HG02798 (cell line): ENCODE measurements around the gene C6orf141.

Source experiments
- ATAC-seq: cut with Tn5 transposase; IDR thresholded peaks from one replicate; pipeline ENCODE4 v1.9.1; 2021; ENCODE audit warnings: mild to moderate bottlenecking; ENCODE audit not compliant: unreplicated experiment, poor library complexity

C6orf141 gene

DNA sequence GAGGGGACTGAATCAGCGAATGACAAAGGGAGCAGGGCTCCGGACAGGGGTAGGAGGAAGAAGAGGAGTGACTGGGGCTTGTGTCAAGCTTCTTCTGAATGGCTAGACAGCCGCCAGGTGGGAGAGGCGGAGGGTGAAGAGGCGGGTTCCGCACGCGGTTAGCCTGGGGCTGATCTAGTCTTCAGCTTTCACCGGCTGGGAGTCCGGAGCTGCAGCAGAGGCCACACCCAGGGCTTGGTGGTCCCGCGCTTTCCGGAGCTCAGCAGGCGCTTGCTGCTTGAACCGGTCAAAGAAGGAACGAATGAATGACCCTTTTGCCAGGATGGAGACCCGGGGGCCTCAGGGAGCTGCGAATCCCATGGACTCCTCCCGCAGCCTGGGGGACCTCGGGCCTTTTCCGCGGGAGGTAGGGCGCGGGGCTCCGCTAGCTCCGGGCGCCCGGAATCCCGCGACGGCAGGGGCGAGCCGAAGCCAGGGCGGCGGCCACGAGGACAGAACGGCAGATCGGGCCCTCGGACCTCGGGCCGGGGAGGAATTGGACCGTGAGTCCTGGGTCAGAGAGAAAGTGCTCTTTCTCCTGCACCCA lies at the start of gene C6orf141:
Gene C6orf141, plus strand, starts transcription at position 177 of the 586 bp plus-strand sequence. Its CDS starts 125 bp downstream, at position 302.
- ATAC-seq: peak; percentile 75

DNA sequence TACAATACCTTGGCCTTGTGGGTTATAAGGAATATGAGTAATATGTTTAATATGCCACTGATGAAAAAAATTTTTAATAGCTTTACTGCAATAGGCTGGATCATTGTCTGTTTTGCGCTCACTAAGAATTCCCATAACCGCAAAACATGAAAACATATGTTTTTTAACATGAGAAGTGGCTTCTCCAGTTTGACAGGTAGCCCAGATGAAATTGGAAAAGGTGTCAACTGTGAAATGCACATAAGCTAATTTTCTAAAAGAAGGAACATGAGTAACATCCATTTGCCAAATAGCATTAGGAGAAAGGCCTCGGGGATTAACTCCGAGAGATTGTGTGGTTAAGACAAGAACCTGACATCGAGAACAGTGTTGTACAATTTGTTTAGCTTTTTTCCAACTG lies 45.8 kb upstream of the C6orf141 start:
- ATAC-seq: no peak

- ATAC-seq: no peak
These were observed 43.8 kb upstream of the C6orf141 start for GRCh38 chr6:49506569-49507111.

DNA sequence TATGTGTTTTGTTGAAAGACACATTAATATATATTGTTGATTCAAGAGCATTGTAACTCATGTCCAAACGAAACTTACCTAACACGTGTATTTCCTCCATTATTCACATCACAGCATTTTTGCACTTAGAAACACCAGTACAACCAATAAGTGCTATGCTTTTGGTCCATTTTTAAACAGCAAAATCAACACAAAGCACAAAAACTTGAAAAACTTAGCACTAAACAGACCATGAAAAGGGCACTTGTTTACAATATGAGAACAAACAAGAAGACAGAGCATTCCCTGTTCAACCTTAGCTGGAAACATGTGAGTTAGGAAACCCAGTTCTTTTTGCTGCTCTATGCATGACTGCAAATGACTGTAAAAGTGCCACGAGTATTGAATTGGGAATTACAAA lies 41.1 kb upstream of the C6orf141 start:
- ATAC-seq: no peak

DNA sequence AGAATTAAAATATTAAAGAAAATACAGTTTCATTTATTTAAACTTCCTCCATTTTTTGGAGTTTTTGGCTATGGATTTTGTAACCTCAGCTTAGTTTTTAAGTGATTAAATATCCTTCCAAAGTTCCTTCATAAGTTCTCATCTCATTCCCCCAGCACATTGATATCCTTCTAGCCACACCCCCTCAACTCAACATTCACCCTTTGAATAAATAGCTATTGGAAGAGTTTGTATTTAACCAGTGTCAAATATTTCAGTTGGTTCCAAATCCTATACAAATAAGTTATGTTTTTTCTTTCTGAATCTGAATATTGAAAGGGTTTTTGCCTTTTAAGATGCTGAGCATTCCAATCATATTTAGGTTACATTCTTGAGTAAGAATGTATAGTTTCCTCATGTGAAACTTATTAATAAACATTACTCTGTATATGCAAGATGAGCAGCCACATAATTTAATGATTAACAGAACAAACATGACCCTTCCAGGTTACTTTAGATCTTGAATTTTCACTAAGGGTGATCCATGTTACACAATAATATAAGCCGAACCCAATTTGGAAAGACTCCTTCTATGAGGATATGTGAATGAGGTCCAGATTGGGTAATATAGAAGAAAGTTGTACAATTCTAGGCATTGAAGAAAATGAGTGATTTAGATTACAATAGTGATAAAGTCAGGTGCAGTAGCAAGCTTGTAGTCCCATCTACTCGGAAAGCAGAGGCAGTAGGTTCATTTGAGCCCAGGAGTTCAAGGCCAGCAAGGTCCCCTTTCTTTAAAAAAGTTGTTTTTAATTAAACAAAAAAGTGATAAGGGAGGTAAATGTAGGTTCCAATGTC lies 37.1 kb upstream of the C6orf141 start:
- no peak for ATAC-seq

GRCh38 chr6:49514571-49515484 lies 35.6 kb upstream of the C6orf141 start:
- ATAC-seq: no peak

DNA sequence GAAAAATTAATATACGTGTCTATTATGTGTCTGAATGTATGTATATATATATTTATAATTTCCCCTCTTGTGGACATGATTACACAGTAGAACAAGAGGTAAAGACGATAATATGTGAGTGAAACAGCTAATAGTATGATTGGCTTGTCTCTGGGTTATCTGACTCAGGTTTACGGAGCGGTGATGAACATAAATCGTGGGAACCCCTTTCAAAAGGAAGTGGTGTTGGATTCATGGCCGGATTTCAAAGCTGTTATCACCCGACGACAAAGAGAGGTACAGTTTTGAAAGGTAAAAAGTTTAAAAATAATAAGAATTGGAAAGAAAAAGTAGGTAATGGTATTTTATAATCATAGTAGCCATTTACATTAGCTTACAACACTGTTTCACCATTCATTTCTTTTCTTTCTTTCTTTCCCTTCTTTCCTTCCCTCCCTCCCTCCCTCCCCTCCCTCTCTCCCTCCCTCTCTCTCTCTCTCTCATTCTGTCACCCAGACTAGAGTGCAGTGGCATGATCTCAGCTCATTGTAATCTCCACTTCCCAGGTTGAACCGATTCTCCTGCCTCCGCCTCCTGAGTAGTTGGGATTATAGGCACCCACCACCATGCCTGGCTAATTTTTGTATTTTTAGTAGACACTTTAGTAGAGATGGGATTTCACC lies 34.9 kb upstream of the C6orf141 start:
- no peak for ATAC-seq

- no peak for ATAC-seq
These were observed 34.3 kb upstream of the C6orf141 start for GRCh38 chr6:49516147-49516505.

DNA sequence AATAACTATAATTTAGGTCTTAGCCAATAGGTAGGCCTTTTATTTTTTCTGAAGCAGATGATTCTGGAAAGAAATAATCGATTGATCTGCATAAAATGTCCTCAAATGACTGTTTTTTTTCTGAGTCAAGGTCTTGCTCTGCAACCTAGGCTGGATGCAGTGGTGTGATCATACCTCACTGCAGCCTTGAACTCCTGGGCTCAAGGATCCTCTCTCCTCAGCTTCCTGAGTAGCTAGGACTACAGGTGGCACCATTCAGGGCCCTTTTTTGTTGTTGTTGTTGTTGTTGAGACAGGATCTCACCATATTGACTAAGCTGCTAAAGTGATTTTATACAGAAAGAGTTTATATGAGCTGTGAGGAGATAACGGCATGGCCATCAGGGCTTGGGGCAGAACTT lies 32.5 kb upstream of the C6orf141 start:
- no peak for ATAC-seq

DNA sequence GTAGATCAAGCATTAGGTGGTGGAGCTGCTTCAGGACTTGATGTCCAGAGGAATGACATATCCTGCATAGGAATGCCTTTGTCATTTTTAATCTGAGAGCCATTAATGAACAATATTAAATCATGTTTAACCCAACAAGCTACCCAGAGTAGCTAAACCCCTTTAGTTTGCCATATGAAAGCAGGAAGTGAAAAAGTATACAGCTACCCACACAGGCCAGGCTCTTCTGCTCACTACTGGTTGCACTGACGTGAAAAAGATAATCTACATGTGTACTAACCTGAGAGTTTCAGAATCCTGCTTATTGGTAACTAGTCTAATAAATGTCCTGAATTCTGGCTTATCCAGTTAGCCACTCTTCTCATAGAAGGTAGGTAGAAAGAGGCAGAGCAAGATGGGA lies 30.8 kb upstream of the C6orf141 start:
- peak; percentile 95 for ATAC-seq

GRCh38 chr6:49522710-49523593 lies 27.5 kb upstream of the C6orf141 start:
- no peak for ATAC-seq

DNA sequence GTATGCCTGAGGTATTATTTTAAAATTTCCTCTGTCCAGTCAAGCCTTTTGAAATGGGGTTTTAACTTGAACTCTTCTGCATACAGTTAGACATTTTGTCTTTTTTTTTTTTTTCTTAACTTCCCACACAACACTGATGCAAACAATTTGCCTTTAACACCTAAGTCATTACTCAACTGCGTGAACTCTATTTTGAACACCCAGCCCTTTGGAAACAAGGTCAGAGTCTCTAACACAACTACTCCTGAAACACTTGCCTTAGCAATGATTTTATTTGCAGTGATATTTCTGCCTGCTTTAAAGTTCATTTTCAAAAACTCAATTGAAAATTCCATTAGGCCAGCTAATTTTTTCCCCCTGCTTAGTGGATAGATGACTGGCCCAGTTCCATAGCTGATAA lies 26.6 kb upstream of the C6orf141 start:
- no peak for ATAC-seq

- ATAC-seq: no peak
These were observed 25.9 kb upstream of the C6orf141 start for GRCh38 chr6:49524541-49524940.

DNA sequence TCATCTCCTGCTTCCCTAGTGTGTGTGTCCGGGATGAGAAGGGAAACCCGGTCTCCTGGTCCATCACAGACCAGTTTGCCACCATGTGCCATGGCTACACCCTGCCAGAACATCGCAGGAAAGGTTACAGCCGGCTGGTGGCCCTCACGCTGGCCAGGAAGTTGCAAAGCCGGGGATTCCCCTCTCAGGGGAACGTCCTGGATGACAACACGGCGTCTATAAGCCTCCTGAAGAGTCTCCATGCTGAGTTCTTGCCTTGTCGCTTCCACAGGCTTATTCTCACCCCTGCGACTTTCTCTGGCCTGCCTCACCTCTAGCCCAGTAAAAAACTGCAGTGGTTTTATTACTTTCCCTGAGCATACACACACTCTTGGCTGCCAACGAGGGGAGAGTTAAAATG lies 23.9 kb upstream of the C6orf141 start:
- ATAC-seq: no peak

DNA sequence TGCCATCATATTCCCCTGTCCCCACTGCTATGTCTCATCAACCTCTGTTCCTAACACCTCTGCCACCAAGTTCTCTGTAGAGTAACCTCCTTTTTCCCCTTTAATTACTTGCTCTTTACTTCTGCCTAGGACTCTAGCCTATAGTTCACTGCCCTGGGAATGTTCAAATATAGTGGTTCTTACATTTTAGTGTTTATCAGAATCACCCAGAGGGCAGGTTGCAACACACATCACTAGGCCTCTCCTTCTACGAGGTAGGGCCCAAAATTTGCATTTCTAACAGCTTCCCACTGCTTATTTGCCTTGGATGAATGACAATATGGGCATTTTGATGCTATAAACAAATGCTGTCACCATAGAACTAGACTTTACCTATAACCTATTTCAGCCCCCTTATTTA lies 23.1 kb upstream of the C6orf141 start:
- no peak for ATAC-seq

DNA sequence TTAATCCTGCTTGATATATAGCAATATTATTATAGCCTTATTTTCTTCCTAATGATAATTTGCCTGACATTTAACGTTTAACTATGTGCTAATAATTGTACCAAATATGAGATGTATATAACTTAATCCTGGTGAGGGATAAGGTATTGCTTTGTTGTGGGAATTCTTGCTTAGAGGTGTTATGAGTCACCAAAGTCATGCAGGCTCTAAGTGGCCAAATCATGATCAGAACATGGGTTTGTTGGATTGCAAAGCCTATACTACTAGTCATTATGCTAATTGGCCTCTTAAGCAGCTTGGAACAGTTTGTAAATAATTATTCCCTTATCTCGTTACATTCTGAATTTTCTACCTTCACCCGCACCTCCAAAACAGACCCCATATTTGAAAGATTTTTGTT lies 21.9 kb upstream of the C6orf141 start:
- ATAC-seq: no peak

GRCh38 chr6:49530141-49530776 lies 20.2 kb upstream of the C6orf141 start:
- no peak for ATAC-seq

GRCh38 chr6:49531774-49532569 lies 18.5 kb upstream of the C6orf141 start:
- ATAC-seq: peak; percentile 93
